Activated naive CD4-positive, alpha-beta T cell treated with anti-CD3 and anti-CD28 coated beads for 36 hours (primary cell): ENCODE measurements around the gene NEUROD4. TPM values are rescaled to one million over a fixed set of nuclear protein-coding genes. Genes with fewer than 3 reads are reported as not detected.

ENCODE experiments used
- CTCF ChIA-PET: fragments of 350-600 bp; sonication (Branson Sonifier 250); formaldehyde crosslinking; loops from one replicate; lab custom pipeline; 2021; ENCODE audit warnings: antibody characterized with exemption; lab: Charles Lee
- DNase-seq: peaks from one replicate; pipeline ENCODE4 v3.0.0-alpha.2; 2020
- H3K27ac Mint-ChIP-seq: one replicate; pipeline ENCODE4 v1.8.0; 2021; ENCODE audit warnings: mild to moderate bottlenecking, mixed read lengths
- H3K27me3 Mint-ChIP-seq: one replicate; pipeline ENCODE4 v1.8.0; 2021; ENCODE audit warnings: low read depth, mixed read lengths
- H3K36me3 Mint-ChIP-seq: one replicate; pipeline ENCODE4 v1.8.0; 2021; ENCODE audit warnings: low read depth, mixed read lengths
- H3K4me1 Mint-ChIP-seq: one replicate; pipeline ENCODE4 v1.8.0; 2021; ENCODE audit warnings: low read depth, mixed read lengths
- H3K4me3 Mint-ChIP-seq: one replicate; pipeline ENCODE4 v1.8.0; 2021; ENCODE audit warnings: mild to moderate bottlenecking, moderate library complexity, mixed read lengths
- H3K9me3 Mint-ChIP-seq: one replicate; pipeline ENCODE4 v1.8.0; 2021; ENCODE audit warnings: mixed read lengths
- intact Hi-C: fragments of 100-400 bp; cut with micrococcal nuclease; formaldehyde crosslinking; loops from one replicate; pipeline ENCODE4 v1.15.1; 2023
- total RNA-seq, 2 experiments: library from RNA; stranded (reverse); gene quantifications; one replicate each; pipeline ENCODE4 v1.2.3, GENCODE V29; 2021

NEUROD4 gene
- total RNA-seq, 2 experiments from 2014 or later = not detected

DNA sequence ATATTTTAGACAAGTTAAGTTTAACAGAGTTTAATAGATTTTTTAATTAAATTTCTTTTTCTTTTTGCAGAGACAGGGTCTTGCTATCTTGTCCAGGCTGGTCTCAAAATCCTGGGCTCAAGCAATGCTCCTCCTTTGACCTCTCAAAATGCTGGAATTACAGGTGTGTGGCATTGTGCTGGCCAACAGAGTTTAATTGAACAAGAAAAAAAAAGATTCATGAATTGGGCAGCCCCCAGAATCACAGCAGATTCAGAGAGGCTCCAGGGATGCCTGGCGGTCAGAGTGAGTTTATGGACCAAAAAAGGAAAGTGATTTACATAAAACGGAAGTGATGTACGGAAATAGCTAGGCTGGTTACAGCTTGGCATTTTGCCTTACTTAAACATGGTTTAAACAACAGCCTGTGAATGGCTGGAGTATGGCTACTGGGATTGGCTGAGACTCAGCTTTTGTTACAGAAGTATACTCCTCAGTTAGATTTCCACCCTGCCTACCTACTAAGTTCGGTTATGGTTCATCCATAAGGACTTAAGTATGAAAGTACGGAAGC lies 20.7 kb upstream of the NEUROD4 start:
- no peaks in the 10 kb centered on the region for H3K27me3 Mint-ChIP-seq
- CTCF ChIA-PET = interaction anchor here (0.7 to 8.8 kb wide), 2 partner anchors 71 to 244 kb away, joined by 3 to 552 read pairs; no protein-coding TSS in a partner anchor
- no peaks in the 10 kb centered on the region for H3K9me3 Mint-ChIP-seq
- intact Hi-C loops = no loop called here
- H3K4me3 Mint-ChIP-seq = no peak overlapping the region
- H3K27ac Mint-ChIP-seq = no peak overlapping the region
- DNase-seq = no peak
- H3K4me1 Mint-ChIP-seq = peaks cover 18% of the 10 kb centered on the region
- H3K36me3 Mint-ChIP-seq = no peaks in the 10 kb centered on the region

DNA sequence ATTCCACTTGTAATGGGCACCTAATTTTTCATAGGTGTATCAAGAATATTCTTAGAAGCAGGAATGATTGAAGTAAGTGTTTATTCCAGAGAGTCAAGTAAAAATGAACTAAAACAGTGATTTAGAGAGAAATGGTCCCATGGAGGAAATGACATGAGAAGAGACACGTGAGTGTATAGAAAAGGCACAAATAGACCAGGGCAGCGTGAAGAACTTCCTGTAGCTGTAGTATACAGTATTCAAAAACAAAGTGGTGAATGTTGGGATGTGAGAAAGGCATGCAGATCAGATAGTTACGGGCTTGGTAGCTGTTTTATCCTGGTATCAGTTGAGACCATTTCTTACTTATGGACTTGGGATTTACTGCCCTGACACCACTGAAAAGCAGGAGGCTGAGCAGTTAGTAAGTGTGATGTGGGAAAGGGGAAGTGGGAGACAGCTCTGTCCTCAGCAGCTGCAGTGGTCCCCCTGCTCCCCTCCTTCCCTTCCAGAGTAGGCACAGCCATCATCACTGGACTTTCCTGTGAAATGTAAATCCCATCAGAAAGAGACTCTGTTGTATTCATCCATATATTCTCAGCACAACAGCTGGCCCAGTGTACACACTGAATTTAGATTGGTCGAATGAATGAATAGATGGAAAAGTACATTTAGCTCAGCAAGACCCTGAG lies 18.4 kb upstream of the NEUROD4 start:
- no peak for DNase-seq
- intact Hi-C loops = no loop called here
- Mint-ChIP-seq H3K27me3 (no peaks in the 10 kb centered on the region), H3K27ac (no peak overlapping the region), H3K9me3 (no peaks in the 10 kb centered on the region), H3K4me3 (no peak overlapping the region), H3K36me3 (peaks cover 1% of the 10 kb centered on the region), H3K4me1 (peaks cover 18% of the 10 kb centered on the region)
- CTCF ChIA-PET = interaction anchor here (0.7 to 4.2 kb wide), 3 partner anchors 8 to 71 kb away, joined by 3 to 21 read pairs (median 14); no protein-coding TSS in a partner anchor

DNA sequence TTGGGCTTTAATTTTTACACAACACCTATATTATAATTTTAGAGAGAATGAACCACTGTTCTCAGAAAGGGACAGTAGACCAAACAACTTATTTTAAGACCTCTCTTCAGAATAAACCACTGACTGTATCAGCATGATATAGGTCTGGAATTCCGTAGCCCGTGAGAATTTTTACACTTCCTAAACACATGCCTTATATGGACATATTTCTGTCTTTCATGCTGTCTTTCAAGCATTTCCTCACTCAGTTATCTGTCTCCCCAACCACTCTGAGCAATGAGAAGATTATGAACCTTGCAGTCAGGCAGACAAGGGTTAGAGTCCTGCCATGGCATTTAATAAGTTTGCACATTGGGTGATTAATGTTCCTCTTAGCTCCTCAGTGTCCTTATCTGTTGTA lies 17.4 kb upstream of the NEUROD4 start:
- DNase-seq = no peak
- H3K4me1 Mint-ChIP-seq = peaks cover 18% of the 10 kb centered on the region
- H3K27ac Mint-ChIP-seq = no peak overlapping the region
- no peak overlapping the region for H3K4me3 Mint-ChIP-seq
- H3K27me3 Mint-ChIP-seq = no peaks in the 10 kb centered on the region
- H3K9me3 Mint-ChIP-seq = peaks cover 3% of the 10 kb centered on the region
- intact Hi-C loops = no loop called here
- CTCF ChIA-PET = interaction anchor here (3.4 to 4.2 kb wide), 2 partner anchors 9 to 70 kb away, joined by 14 to 21 read pairs; no protein-coding TSS in a partner anchor
- H3K36me3 Mint-ChIP-seq = peaks cover 2% of the 10 kb centered on the region

DNA sequence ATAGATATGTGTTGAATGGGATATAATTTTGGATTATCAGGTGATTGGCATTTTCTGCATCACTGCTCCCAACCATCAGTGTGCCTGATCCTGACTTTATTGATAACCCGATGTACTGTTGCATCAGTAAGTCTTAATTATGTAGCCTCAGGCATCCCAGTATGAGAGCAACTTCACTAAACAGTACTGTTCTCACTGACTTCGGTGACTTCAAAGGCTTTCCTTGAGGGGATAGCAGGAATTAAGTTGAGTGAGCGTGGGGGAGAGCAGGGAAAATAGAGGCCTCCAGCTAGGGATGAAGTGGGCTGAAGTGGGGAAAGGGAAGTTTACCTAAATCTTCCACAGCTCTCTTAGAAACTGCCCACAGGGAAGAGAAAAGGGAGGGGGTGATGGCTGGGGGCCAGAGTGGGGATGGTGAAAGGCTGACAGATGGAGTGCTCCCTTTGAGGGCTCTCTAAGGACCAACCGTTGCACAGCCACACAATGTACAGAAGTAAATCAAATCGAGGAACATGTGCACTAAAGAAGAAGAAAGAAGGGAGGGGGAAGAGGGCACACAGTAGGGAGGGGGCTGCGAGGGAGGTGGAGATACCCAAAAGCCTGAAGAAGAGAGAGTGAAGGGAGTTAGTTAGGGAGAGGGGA lies 10.7 kb upstream of the NEUROD4 start:
- Mint-ChIP-seq H3K4me1 (no peaks in the 10 kb centered on the region), H3K27me3 (no peaks in the 10 kb centered on the region), H3K27ac (no peak overlapping the region), H3K4me3 (no peak overlapping the region), H3K9me3 (peaks cover 13% of the 10 kb centered on the region), H3K36me3 (peaks cover 4% of the 10 kb centered on the region)
- intact Hi-C loops = no loop called here
- CTCF ChIA-PET = interaction anchor here (0.6 to 3.1 kb wide), 6 partner anchors 16 to 413 kb away, joined by 3 to 16 read pairs (median 4); no protein-coding TSS in a partner anchor
- no peak for DNase-seq

DNA sequence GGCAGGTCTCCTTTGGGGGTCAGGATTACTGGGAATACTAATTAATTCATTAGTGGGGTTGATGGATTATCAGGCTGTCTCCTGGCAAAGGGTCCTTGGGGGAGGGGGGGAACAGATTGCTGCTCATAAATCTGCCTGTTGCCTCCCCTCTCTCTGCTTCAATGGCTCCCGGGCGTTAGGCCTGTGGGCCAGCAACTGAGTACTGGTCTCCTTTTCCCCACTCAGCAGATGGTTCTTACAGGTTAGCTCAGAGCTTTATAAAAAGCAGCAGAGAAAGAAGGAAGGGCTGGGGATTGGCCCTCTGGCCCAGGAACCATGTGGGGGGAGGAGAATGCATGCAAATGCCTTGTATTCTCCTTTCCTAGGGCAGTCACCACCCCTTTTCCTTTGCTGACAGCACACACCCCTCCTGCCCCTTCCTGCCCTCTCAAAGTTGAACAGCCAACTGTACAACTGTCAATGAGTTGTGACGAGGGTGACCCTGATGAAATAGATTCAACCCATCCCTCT lies 2.3 kb upstream of the NEUROD4 start:
- CTCF ChIA-PET = interaction anchor here (2.2 kb wide), 1 partner anchor 16 kb away, joined by 7 read pairs; no protein-coding TSS in a partner anchor
- peaks cover 20% of the 10 kb centered on the region for H3K27me3 Mint-ChIP-seq
- H3K4me3 Mint-ChIP-seq = no peak overlapping the region
- peaks cover 6% of the 10 kb centered on the region for H3K9me3 Mint-ChIP-seq
- intact Hi-C loops = no loop called here
- peaks cover 9% of the 10 kb centered on the region for H3K4me1 Mint-ChIP-seq
- no peak overlapping the region for H3K27ac Mint-ChIP-seq
- no peak for DNase-seq
- no peaks in the 10 kb centered on the region for H3K36me3 Mint-ChIP-seq

DNA sequence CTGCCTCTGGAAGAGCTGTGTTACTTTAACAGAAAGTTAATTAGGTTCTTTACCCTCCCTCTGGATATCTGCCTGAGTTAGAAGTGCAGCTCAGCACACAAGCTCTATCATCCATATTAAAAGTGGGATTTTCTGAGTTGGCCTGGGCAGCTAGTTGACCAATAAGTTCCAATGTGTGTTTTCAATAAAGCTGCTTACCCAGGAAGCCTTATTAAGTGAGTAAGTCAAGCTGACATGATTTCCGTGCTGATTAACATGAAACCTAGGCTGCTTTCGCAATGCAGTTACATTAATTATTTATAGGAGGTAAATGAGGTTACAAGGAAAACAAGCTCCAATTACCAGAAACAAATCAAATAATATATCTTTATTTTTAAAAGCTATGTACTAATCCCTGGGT lies 4.8 kb downstream of the NEUROD4 start:
- Mint-ChIP-seq H3K4me3 (no peak overlapping the region), H3K4me1 (peaks cover 6% of the 10 kb centered on the region), H3K36me3 (no peaks in the 10 kb centered on the region), H3K27me3 (peaks cover 24% of the 10 kb centered on the region), H3K9me3 (no peaks in the 10 kb centered on the region), H3K27ac (no peak overlapping the region)
- CTCF ChIA-PET = interaction anchor here (2.6 to 2.7 kb wide), 2 partner anchors 31 to 47 kb away, joined by 13 to 14 read pairs; no protein-coding TSS in a partner anchor
- intact Hi-C loops = no loop called here
- no peak for DNase-seq

DNA sequence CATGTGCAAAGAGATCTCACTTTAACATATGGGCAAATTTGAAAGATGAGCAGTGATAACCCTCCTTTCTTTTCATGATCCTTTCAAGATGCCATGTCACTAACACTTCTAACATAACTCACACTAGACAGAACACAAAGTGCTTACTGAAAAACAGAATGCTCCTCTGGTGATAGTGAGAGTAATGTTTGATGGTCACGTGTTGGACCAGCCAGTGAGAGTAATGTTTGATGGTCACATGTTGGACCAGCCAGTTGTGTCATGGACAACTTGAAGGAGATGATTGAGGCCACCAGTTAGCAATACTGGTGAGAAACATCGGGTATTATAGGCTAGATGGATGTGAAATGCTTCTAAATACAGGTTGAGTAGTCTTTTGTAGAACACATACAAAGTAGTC lies 5.7 kb downstream of the NEUROD4 start:
- Mint-ChIP-seq H3K4me1 (no peaks in the 10 kb centered on the region), H3K27me3 (peaks cover 16% of the 10 kb centered on the region), H3K36me3 (no peaks in the 10 kb centered on the region), H3K27ac (no peak overlapping the region), H3K4me3 (no peak overlapping the region), H3K9me3 (no peaks in the 10 kb centered on the region)
- intact Hi-C loops = no loop called here
- no peak for DNase-seq
- CTCF ChIA-PET = interaction anchor here (2.6 to 2.7 kb wide), 2 partner anchors 32 to 46 kb away, joined by 13 to 14 read pairs; no protein-coding TSS in a partner anchor

DNA sequence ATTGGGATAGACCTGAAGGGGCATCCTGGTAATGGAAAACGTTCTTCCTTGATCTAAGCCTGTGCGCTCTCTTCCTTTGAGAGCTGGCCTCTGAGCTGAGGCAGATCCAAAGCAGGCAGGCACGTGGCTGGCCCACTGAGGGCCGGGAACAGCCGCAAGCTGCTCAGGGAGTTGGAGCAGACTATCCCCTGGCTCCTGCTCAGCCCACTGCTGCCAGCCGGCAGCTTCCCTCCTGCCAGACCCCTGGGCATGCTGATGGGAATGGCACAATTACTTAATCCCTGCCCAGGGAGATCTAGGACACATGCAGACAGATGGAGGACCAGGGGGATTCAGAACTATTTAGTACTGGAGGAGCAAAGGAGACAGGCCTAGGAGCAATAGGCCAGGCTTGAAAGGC lies 14.4 kb downstream of the NEUROD4 start:
- CTCF ChIA-PET = interaction anchor here (0.8 to 3.3 kb wide), 4 partner anchors 18 to 41 kb away, joined by 3 to 12 read pairs (median 9); no protein-coding TSS in a partner anchor
- peaks cover 42% of the 10 kb centered on the region for H3K4me1 Mint-ChIP-seq
- no peaks in the 10 kb centered on the region for H3K9me3 Mint-ChIP-seq
- H3K27me3 Mint-ChIP-seq = no peaks in the 10 kb centered on the region
- DNase-seq = no peak
- intact Hi-C loops = no loop called here
- no peak overlapping the region for H3K27ac Mint-ChIP-seq
- H3K36me3 Mint-ChIP-seq = no peaks in the 10 kb centered on the region
- H3K4me3 Mint-ChIP-seq = no peak overlapping the region

DNA sequence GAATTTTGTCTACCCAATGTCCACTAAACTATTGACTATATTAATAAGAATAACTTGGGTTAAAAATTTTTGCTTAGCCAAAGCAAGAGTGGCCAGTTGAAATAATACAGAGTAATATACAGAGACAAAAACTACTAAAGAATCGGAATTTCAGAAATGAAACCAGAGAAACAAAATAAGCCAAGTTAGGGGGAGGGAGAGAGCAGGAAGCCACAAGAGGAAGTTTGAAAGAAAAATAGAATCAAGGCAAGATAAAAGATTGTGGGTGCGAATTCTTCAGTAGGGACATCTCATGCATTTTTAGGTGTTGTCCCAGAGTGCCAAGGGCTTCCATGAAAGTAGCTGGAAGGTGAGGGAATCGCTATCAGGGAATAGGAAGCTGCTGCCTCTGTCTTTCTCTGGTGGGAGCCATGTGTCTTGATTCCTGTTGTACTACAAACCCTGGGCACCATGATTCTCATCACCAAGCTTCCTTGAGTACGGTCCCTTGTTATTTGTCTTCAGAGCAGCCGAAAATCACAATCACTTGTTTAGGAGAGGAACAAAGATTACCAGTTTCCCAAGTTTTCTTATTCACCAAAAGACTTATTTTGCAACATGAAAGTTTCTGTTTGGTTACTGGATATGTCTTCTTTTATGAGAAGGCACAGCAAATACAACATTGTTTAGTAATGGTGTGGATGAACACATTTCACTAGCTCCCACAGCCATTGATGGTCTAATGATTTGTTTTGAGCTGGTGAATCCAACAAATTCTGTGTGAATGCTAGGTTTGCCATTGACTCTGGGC lies 16.7 kb downstream of the NEUROD4 start:
- CTCF ChIA-PET = interaction anchor here (1.0 to 1.8 kb wide), 5 partner anchors 13 to 287 kb away, joined by 3 to 8 read pairs (median 4); no protein-coding TSS in a partner anchor
- Mint-ChIP-seq H3K27ac (no peak overlapping the region), H3K36me3 (no peaks in the 10 kb centered on the region), H3K4me3 (no peak overlapping the region), H3K27me3 (no peaks in the 10 kb centered on the region), H3K4me1 (peaks cover 47% of the 10 kb centered on the region), H3K9me3 (no peaks in the 10 kb centered on the region)
- DNase-seq = no peak
- intact Hi-C loops = no loop called here

DNA sequence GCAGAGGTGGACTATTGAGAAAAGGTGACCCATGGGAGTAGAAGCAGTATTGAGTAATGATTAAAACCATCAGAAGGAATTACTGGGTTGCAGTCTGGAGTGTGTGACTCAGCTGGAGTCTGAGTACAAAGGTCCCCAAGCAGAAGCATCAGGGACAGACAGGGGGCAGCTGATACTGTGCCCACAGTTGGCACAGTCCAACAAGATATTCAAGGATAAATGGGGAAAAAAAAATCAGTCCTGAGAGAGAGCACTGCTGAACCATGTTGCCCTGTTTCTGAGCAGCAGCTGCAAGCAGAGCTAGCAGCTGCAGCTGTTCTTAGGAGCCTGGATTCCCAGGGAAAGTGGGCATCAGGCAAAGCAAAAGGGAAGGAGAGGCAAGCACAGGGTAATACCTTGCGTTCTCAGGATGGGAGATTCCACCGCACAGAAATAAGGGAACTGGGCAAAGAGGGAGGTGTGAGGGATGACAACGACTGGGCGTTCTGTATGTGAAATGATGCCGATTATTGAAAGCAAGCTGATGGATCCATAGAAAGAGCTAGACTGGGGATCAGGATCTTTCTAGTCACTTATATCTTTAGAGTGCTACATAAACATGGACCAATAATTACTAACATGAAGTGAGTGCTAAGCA lies 17.7 kb downstream of the NEUROD4 start:
- no peak for DNase-seq
- no peak overlapping the region for H3K4me3 Mint-ChIP-seq
- H3K9me3 Mint-ChIP-seq = no peaks in the 10 kb centered on the region
- CTCF ChIA-PET = interaction anchor here (0.6 to 1.8 kb wide), 8 partner anchors 14 to 618 kb away, joined by 3 to 8 read pairs (median 4); no protein-coding TSS in a partner anchor
- H3K4me1 Mint-ChIP-seq = peaks cover 47% of the 10 kb centered on the region
- H3K36me3 Mint-ChIP-seq = no peaks in the 10 kb centered on the region
- intact Hi-C loops = no loop called here
- H3K27ac Mint-ChIP-seq = no peak overlapping the region
- H3K27me3 Mint-ChIP-seq = no peaks in the 10 kb centered on the region
